ENCODE results near the gene CNTF.

GRCh38 chr11:58582437-58582836, 40.0 kb upstream of the CNTF start:
- TF ChIP-seq POLR2A (IDR thresholded peaks at IDR 0.05; ENCODE audit: low read length) (no peak), GATA1 (IDR thresholded peaks at IDR 0.05; ENCODE audit: low read depth, low read length) (no peak)
